HepG2 (cell line): Measurements from ENCODE around the gene KHNYN. TPM values are rescaled to one million over a fixed set of nuclear protein-coding genes. Genes with fewer than 3 reads are reported as not detected.
A peak's percentile ranks its signal among the peaks of the same experiment; 100 is the strongest.

Experiments used
- ARID4A ChIP-seq: sonication (generic); formaldehyde crosslinking; IDR thresholded peaks from 2 replicates; pipeline ENCODE4 v1.5.0; 2020; ENCODE audit warnings: mild to moderate bottlenecking, missing genetic modification reagents, borderline replicate concordance
- BRD4 ChIP-seq: sonication (generic); formaldehyde crosslinking; IDR thresholded peaks from 2 replicates; pipeline ENCODE4 v1.4.0; 2020; ENCODE audit warnings: missing genetic modification reagents
- CHD4 ChIP-seq: fragments of 200-600 bp; sonication (generic); IDR thresholded peaks from 2 replicates; pipeline ENCODE4 v1.7.0; 2017; ENCODE audit warnings: mild to moderate bottlenecking, low read length, borderline replicate concordance
- CREB3 ChIP-seq: sonication (generic); formaldehyde crosslinking; IDR thresholded peaks from 2 replicates; pipeline ENCODE4 v1.5.0; 2020; ENCODE audit warnings: missing genetic modification reagents
- FOXP1 ChIP-seq, 2 experiments: fragments of 450-650 bp in 1 of 2; IDR thresholded peaks; 2 replicates each; pipeline ENCODE4 v1.6.1; 2017 to 2018; ENCODE audit warnings: antibody characterized with exemption in 1 of 2
- GMEB1 ChIP-seq: sonication (generic); formaldehyde crosslinking; IDR thresholded peaks from 2 replicates; pipeline ENCODE4 v1.5.1; 2020; ENCODE audit warnings: missing genetic modification reagents, mild to moderate bottlenecking, borderline replicate concordance
- IRF1 ChIP-seq: sonication (generic); formaldehyde crosslinking; IDR thresholded peaks from 2 replicates; pipeline ENCODE4 v1.4.0; 2020; ENCODE audit warnings: low read depth, mild to moderate bottlenecking, missing genetic modification reagents
- KDM5B ChIP-seq: sonication (generic); formaldehyde crosslinking; IDR thresholded peaks from 2 replicates; pipeline ENCODE4 v1.4.0; 2020; ENCODE audit warnings: missing genetic modification reagents, mild to moderate bottlenecking, borderline replicate concordance
- MLXIP ChIP-seq: sonication (generic); formaldehyde crosslinking; IDR thresholded peaks from 2 replicates; pipeline ENCODE4 v1.9.0; 2021; ENCODE audit warnings: missing genetic modification reagents, borderline replicate concordance
- MXD4 ChIP-seq: IDR thresholded peaks from 2 replicates; pipeline ENCODE4 v1.6.1; 2016; ENCODE audit warnings: mild to moderate bottlenecking, missing biosample characterization, missing genetic modification reagents
- NKX3-1 ChIP-seq: sonication (generic); formaldehyde crosslinking; IDR thresholded peaks from 2 replicates; pipeline ENCODE4 v1.5.0; 2020; ENCODE audit warnings: missing genetic modification reagents
- PRMT3 ChIP-seq: sonication (generic); formaldehyde crosslinking; IDR thresholded peaks from 2 replicates; pipeline ENCODE4 v1.8.1; 2022; ENCODE audit warnings: low read depth, mild to moderate bottlenecking, moderate library complexity, missing genetic modification reagents, borderline replicate concordance
- RFX3 ChIP-seq: IDR thresholded peaks from 2 replicates; pipeline ENCODE4 v1.6.1; 2016; ENCODE audit warnings: missing biosample characterization, missing genetic modification reagents
- SP5 ChIP-seq: IDR thresholded peaks from 2 replicates; pipeline ENCODE4 v1.6.1; 2016; ENCODE audit warnings: low read depth, borderline replicate concordance
- TARDBP ChIP-seq: sonication (generic); formaldehyde crosslinking; IDR thresholded peaks from 2 replicates; pipeline ENCODE4 v1.8.0; 2022; ENCODE audit warnings: mild to moderate bottlenecking, missing genetic modification reagents
- ZFAT ChIP-seq: sonication (generic); formaldehyde crosslinking; conservative IDR thresholded peaks from 2 replicates; pipeline ENCODE4 v1.8.1; 2023; ENCODE audit warnings: missing genetic modification reagents, inconsistent platforms
- ZNF160 ChIP-seq: sonication (generic); formaldehyde crosslinking; IDR thresholded peaks from 2 replicates; pipeline ENCODE4 v1.8.0; 2022; ENCODE audit warnings: mild to moderate bottlenecking, inconsistent platforms, missing genetic modification reagents
- ZNF180 ChIP-seq: sonication (generic); formaldehyde crosslinking; IDR thresholded peaks from 2 replicates; pipeline ENCODE4 v1.4.0; 2020; ENCODE audit warnings: low read depth, missing genetic modification reagents, borderline replicate concordance
- ZNF550 ChIP-seq: sonication (generic); formaldehyde crosslinking; IDR thresholded peaks from 2 replicates; pipeline ENCODE4 v1.4.0; 2020; ENCODE audit warnings: mild to moderate bottlenecking, missing genetic modification reagents, borderline replicate concordance
- ZNF747 ChIP-seq: sonication (generic); formaldehyde crosslinking; IDR thresholded peaks from 2 replicates; pipeline ENCODE4 v1.8.1; 2023; ENCODE audit warnings: missing genetic modification reagents, mild to moderate bottlenecking, borderline replicate concordance
- polyA plus RNA-seq, 8 experiments: library from polyadenylated mRNA; depleted of rRNA in 3 of 8; stranded (reverse) in 7 of 8; unstranded in 1 of 8; fragments of >200 nt; fragmentation: Illumina TruSeq in 4 of 8; extraction: Trizol in 4 of 8; gene quantifications; 2 replicates each; pipeline versions ENCODE4 v1.2.1 to v1.2.3, GENCODE V29; 2011 to 2016; ENCODE audit warnings: low read depth in 4 of 8, missing spikeins in 1 of 8, mixed read lengths in 1 of 8; ENCODE audit not compliant: insufficient read depth in 1 of 8
- total RNA-seq, 5 experiments: library from RNA; depleted of rRNA; stranded (reverse); fragments of >200 nt; fragmentation: Illumina TruSeq; extraction: Trizol; gene quantifications; 2 replicates each; pipeline ENCODE4 v1.2.3, GENCODE V29; 2016; ENCODE audit warnings: low read depth in 1 of 5

KHNYN gene
- total and polyA plus RNA-seq, 2 of the 13 experiments (the other 11 are each of a cell fraction or from before 2014, with no cell fraction given): 52.8 to 75.7 TPM

GRCh38 chr14:24387009-24387345, 42.8 kb upstream of the KHNYN start (continued):
- no peak for TF ChIP-seq SP5 (CRISPR knock-in tag)
- 0 out of 2 replicates have a peak, but pooled peaks have one; percentile 31 for TF ChIP-seq ZNF160 (CRISPR knock-in tag)
- TF ChIP-seq ZNF180 (CRISPR knock-in tag): no peak
- no peak for TF ChIP-seq NKX3-1
- TF ChIP-seq ARID4A (CRISPR knock-in tag): no peak
- no peak for TF ChIP-seq BRD4
- no peak for TF ChIP-seq MXD4 (CRISPR knock-in tag)
- no peak for TF ChIP-seq ZNF550 (CRISPR knock-in tag)
- no peak for TF ChIP-seq MLXIP (CRISPR knock-in tag)
- TF ChIP-seq FOXP1 (IDR thresholded peaks at IDR 0.05): no peak
- no peak for TF ChIP-seq FOXP1 (CRISPR knock-in tag; IDR thresholded peaks at IDR 0.05)
- TF ChIP-seq GMEB1: no peak
- 0 out of 2 replicates have a peak, but pooled peaks have one; percentile 12 for TF ChIP-seq TARDBP (CRISPR knock-in tag)
- TF ChIP-seq ZFAT: no peak
- 0 out of 2 replicates have a peak, but pooled peaks have one; percentile 12 for TF ChIP-seq CHD4
- TF ChIP-seq KDM5B: no peak
- no peak for TF ChIP-seq CREB3 (CRISPR knock-in tag)
- no peak for TF ChIP-seq RFX3
- no peak for TF ChIP-seq ZNF747 (CRISPR knock-in tag)
- TF ChIP-seq IRF1 (CRISPR knock-in tag): no peak
- TF ChIP-seq PRMT3 (CRISPR knock-in tag): no peak
